ENCODE measurements around the gene PRRC2B.

GRCh38 chr9:131523451-131524435 lies 129.9 kb downstream of the PRRC2B start:
- TF ChIP-seq CTCF (IDR thresholded peaks at IDR 0.05) (no peak), POLR2A (IDR thresholded peaks at IDR 0.05) (no peak)

Data from lower leg skin (tissue), 3 donors.